ENCODE measurements around the gene KIAA1217.

The KIAA1217 gene

DNA sequence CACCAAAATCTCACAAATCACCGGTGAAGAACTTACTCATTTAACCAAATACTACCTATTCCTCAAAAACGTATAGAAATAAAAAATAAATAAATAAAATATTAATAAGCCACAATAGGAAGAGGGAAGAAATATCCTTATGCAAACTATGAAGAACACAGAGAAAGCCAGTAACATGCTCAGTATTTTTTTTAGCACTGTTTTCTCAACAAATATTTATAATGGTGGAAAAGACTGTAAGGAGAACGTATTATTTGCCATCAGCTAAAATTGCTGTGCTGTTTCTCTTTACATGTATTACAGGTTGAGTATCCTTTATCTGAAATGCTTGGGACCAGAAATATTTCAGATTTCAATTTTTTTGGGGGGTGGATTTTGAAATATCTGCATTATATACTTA lies 21.0 kb downstream of the KIAA1217 start:
- no peak overlapping the region for H3K4me3 ChIP-seq (ENCODE audit: control insufficient read depth, low read depth, low read length)
- TF ChIP-seq CTCF (IDR thresholded peaks at IDR 0.05; ENCODE audit: control insufficient read depth, insufficient read depth, low read depth, low read length, missing control alignments) = no peak
- DNase-seq (ENCODE audit: low read depth) = no peak

DNA sequence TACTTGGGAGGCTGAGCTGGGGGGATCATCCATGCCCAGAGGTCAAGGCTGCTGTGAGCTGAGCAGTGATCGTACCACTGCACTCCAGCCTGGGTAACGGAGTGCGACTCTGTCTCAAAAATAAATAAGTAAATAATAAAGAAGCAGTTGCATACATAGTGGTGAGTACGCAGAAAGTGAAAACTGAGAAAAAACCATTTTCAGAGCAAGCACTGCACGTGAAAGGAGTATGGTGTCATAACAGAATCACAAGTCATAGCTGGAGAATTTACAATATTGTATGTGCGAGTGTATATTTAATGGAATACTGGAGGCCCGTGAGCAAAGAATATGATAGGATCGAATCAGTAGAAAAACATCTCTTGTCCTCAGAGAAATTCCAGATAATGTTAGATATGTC lies 22.3 kb downstream of the KIAA1217 start:
- H3K4me3 ChIP-seq (ENCODE audit: control insufficient read depth, low read depth, low read length) = no peak overlapping the region
- TF ChIP-seq CTCF (IDR thresholded peaks at IDR 0.05; ENCODE audit: control insufficient read depth, insufficient read depth, low read depth, low read length, missing control alignments) = no peak
- DNase-seq (ENCODE audit: low read depth) = no peak

- H3K4me3 ChIP-seq (ENCODE audit: control insufficient read depth, low read depth, low read length) = no peak overlapping the region
- TF ChIP-seq CTCF (IDR thresholded peaks at IDR 0.05; ENCODE audit: control insufficient read depth, insufficient read depth, low read depth, low read length, missing control alignments) = no peak
- no peak for DNase-seq (ENCODE audit: low read depth)
Measured at GRCh38 chr10:24234784-24235183, 25.8 kb downstream of the KIAA1217 start.

- H3K4me3 ChIP-seq (ENCODE audit: control insufficient read depth, low read depth, low read length) = no peak overlapping the region
- no peak for TF ChIP-seq CTCF (IDR thresholded peaks at IDR 0.05; ENCODE audit: control insufficient read depth, insufficient read depth, low read depth, low read length, missing control alignments)
- no peak for DNase-seq (ENCODE audit: low read depth)
Measured at GRCh38 chr10:24235471-24235870, 26.5 kb downstream of the KIAA1217 start.

DNA sequence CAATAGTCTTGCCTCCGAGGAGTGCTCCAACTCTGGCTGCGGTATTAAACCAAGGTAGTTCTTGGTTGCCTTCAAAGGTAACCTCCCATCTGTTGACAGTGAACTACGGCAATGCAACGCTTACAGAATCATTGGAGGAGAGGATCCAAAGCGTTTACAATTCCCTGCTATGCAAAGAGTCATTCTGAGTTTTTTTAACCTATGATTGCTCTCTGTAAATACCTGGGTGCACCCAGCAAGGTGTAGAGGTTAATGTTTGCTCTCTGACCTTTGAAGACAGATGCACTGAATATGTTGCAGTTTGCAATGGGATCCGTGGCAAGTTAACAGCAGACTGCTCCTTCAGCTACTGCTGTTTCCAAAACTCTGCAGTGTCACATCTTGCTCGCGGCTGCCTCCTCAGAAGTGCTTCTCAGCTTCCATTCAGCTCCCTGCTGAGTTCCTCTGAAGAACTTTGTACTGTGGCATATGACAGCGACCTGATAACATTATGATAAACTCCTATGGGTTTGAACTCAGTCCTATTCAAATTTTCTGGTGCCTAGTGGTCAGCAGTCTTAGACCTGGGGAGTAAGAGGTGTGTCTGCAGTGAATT lies 29.0 kb downstream of the KIAA1217 start:
- no peak for DNase-seq (ENCODE audit: low read depth)
- TF ChIP-seq CTCF (IDR thresholded peaks at IDR 0.05; ENCODE audit: control insufficient read depth, insufficient read depth, low read depth, low read length, missing control alignments) = no peak
- H3K4me3 ChIP-seq (ENCODE audit: control insufficient read depth, low read depth, low read length) = no peak overlapping the region

DNA sequence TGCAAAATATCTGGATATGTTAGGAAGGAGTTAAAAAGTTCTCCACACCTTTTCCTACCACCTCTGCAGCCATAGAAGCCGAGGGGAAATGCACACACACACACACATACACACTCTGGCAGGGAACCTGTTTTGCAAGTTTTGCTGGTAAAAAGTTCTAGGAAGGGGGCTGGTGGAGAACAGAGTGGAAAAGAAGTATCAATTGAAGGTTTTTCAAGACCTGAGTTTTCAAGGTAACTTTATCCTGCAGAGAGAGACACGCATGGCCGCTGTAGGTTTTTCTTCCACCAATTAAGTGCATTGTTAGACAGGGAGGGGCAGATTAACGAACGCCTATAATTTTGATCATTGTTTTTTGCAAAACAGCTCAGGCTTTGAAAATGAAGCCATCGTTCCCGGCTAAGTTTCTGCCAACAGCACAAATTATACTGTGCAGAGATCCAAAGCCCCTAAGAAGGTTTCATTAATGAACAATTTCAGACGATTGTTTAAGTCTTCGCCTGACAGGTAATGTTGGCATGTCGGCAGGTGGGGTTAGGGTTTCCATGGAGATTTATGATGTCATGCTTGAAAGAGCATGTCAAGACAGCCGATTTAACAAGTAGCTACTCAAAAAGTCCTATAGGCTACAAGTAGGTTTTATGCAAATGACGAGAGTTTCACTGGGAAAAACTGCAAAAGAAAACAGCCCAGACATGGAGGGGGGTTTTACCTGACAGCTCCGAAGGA lies 29.7 kb downstream of the KIAA1217 start:
- H3K4me3 ChIP-seq (ENCODE audit: control insufficient read depth, low read depth, low read length) = no peak overlapping the region
- no peak for DNase-seq (ENCODE audit: low read depth)
- TF ChIP-seq CTCF (IDR thresholded peaks at IDR 0.05; ENCODE audit: control insufficient read depth, insufficient read depth, low read depth, low read length, missing control alignments) = no peak
